HL-60 (cell line): ENCODE results near the gene PCDH1.

ENCODE experiments used
- DNase-seq, 2 experiments: peaks; one replicate each; pipeline ENCODE4 v3.0.0-alpha.2; 2010 to 2020; ENCODE audit warnings: low read depth in 1 of 2, low spot score in 1 of 2
- H3K27ac ChIP-seq: fragments of 250-450 bp; sonication (Bioruptor Pico); replicated peaks from 2 replicates; pipeline ENCODE4 v1.5.1; 2020; ENCODE audit warnings: mild to moderate bottlenecking, moderate library complexity
- H3K27me3 ChIP-seq: fragments of 250-450 bp; sonication (Bioruptor Pico); 2 replicates; pipeline ENCODE4 v1.5.1; 2021; ENCODE audit warnings: mild to moderate bottlenecking, moderate library complexity; ENCODE audit not compliant: insufficient read depth, poor library complexity, severe bottlenecking
- H3K4me3 ChIP-seq: replicated peaks from 2 replicates; pipeline ENCODE4 v1.5.1; 2011; ENCODE audit warnings: mild to moderate bottlenecking, control low read depth, low read length; ENCODE audit not compliant: insufficient read depth
- GABPA ChIP-seq: IDR thresholded peaks from 2 replicates; pipeline ENCODE4 v1.6.1; 2012; ENCODE audit warnings: low read depth
- POLR2AphosphoS5 ChIP-seq: IDR thresholded peaks from 2 replicates; pipeline ENCODE4 v1.6.1; 2012; ENCODE audit warnings: low read depth
- SPI1 ChIP-seq: IDR thresholded peaks from 2 replicates; pipeline ENCODE4 v1.6.1; 2012; ENCODE audit warnings: low read depth, mild to moderate bottlenecking, borderline replicate concordance
- TF ChIP-seq, protein P1 (sequence below): IDR thresholded peaks from one replicate; pipeline ENCODE4 v1.5.1; 2011; ENCODE audit warnings: low read length, control low read depth, inconsistent platforms; ENCODE audit not compliant: insufficient read depth
- TF ChIP-seq, protein P2 (sequence below): IDR thresholded peaks from 2 replicates; pipeline ENCODE4 v1.6.1; 2012; ENCODE audit warnings: low read depth; ENCODE audit not compliant: insufficient replicate concordance

PCDH1 gene

DNA sequence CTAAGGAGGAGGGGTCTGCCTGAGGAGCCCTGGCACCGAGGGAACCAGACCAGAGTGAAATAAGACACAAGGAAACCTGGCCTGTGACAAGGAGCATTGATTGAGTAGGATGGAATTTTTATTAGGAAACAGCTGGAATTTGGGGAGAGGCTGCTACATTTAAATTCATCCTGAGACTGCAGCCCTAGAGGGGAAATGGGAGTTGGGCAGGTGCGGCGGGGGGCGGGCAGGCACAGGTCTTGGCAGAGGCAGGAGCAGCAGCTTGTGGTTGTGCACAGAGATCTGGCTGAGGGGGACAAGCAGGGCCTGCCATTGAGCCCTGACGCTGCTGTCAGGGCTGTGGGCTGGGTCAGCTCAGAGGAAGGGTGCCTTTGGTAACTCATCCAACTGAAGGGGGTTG is 71.6 kb downstream of the PCDH1 start:
- no peak for DNase-seq
- H3K27me3 ChIP-seq = peaks cover 24% of the 10 kb centered on the region

DNA sequence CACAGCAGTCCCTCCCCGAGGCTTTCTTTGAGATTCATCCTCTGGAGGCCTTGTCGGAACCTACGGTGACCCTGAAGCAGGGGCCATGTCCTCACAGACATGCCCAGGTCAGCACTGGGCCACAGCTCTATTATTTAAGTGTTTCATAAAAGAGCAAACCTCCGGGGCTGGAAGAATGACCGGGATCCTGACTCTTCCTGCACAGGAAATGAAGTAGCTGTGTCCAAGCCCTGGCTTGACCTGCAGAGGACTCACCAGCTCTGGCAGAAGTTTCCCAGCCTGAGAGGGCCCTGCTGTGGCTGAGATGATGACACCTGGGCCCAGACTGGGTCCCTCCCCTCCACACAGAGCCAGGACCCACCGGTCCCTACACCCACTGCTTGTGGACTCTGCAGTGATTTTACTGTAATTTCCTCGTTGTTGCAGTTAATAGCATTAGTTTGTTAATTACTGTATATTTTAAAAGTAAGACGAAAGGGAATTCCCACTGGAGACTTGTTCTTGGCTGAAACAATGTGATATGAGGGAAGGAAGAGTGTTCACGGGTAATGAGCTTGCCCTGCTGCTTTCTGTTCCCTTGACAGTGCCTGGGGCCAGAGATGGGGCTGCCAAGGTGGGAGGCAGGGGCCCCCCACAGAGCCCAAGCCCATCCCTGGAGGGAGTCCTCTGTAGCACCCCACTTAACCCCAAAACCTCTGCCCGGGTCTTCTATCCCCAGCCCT is 72.2 kb downstream of the PCDH1 start:
- DNase-seq = no peak
- TF ChIP-seq SPI1 (no peak), POLR2AphosphoS5 (no peak), GABPA (no peak)
- TF ChIP-seq, protein P1, sequence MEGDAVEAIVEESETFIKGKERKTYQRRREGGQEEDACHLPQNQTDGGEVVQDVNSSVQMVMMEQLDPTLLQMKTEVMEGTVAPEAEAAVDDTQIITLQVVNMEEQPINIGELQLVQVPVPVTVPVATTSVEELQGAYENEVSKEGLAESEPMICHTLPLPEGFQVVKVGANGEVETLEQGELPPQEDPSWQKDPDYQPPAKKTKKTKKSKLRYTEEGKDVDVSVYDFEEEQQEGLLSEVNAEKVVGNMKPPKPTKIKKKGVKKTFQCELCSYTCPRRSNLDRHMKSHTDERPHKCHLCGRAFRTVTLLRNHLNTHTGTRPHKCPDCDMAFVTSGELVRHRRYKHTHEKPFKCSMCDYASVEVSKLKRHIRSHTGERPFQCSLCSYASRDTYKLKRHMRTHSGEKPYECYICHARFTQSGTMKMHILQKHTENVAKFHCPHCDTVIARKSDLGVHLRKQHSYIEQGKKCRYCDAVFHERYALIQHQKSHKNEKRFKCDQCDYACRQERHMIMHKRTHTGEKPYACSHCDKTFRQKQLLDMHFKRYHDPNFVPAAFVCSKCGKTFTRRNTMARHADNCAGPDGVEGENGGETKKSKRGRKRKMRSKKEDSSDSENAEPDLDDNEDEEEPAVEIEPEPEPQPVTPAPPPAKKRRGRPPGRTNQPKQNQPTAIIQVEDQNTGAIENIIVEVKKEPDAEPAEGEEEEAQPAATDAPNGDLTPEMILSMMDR = no peak
- Histone ChIP-seq H3K4me3 (no peak overlapping the region), H3K27ac (no peak overlapping the region), H3K27me3 (peaks cover 22% of the 10 kb centered on the region)

More for the DNA sequence above, 71.6 kb downstream of the PCDH1 start:
- Histone ChIP-seq H3K4me3 (no peak overlapping the region), H3K27ac (no peak overlapping the region)
- TF ChIP-seq, protein P1 = no peak
- no peak for TF ChIP-seq POLR2AphosphoS5
- TF ChIP-seq GABPA = no peak
- no peak for TF ChIP-seq SPI1
- TF ChIP-seq, protein P2, sequence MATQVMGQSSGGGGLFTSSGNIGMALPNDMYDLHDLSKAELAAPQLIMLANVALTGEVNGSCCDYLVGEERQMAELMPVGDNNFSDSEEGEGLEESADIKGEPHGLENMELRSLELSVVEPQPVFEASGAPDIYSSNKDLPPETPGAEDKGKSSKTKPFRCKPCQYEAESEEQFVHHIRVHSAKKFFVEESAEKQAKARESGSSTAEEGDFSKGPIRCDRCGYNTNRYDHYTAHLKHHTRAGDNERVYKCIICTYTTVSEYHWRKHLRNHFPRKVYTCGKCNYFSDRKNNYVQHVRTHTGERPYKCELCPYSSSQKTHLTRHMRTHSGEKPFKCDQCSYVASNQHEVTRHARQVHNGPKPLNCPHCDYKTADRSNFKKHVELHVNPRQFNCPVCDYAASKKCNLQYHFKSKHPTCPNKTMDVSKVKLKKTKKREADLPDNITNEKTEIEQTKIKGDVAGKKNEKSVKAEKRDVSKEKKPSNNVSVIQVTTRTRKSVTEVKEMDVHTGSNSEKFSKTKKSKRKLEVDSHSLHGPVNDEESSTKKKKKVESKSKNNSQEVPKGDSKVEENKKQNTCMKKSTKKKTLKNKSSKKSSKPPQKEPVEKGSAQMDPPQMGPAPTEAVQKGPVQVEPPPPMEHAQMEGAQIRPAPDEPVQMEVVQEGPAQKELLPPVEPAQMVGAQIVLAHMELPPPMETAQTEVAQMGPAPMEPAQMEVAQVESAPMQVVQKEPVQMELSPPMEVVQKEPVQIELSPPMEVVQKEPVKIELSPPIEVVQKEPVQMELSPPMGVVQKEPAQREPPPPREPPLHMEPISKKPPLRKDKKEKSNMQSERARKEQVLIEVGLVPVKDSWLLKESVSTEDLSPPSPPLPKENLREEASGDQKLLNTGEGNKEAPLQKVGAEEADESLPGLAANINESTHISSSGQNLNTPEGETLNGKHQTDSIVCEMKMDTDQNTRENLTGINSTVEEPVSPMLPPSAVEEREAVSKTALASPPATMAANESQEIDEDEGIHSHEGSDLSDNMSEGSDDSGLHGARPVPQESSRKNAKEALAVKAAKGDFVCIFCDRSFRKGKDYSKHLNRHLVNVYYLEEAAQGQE = no peak

DNA sequence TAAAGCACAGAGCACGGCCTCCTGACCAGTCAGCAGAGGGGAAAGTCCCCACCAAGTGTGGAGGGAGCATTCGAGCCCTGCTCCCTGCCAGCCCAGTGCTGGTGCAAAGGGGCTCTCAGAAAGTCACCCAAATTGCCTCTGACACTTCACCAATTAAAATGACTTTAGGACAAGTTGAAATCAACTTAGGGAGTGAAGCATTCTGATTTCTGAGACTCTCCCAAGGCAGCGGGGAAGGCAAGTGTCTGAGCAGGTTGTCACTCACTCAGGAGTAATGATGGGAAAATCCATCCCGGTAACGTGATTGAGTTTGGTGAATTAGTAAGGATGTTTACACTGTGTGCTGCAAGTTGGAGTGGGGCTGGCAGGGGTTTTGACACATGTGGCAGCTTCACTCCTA is 73.7 kb downstream of the PCDH1 start:
- no peak for DNase-seq
- H3K27ac ChIP-seq = no peak overlapping the region
- no peak overlapping the region for H3K4me3 ChIP-seq
- peaks cover 22% of the 10 kb centered on the region for H3K27me3 ChIP-seq
- TF ChIP-seq, protein P2 = no peak
- TF ChIP-seq POLR2AphosphoS5 (no peak), SPI1 (no peak), GABPA (no peak)
- TF ChIP-seq, protein P1 = no peak
